K562 (cell line): ENCODE measurements around the gene KHDRBS2.

Experiments used
- ESRRA ChIP-seq: fragments of 450-650 bp; IDR thresholded peaks from 2 replicates; pipeline ENCODE4 v1.6.1; 2014; ENCODE audit warnings: low read depth, mild to moderate bottlenecking, moderate library complexity, borderline replicate concordance
- GATAD2B ChIP-seq: fragments of 450-650 bp; IDR thresholded peaks from 2 replicates; pipeline ENCODE4 v1.6.1; 2017; ENCODE audit warnings: mild to moderate bottlenecking, borderline replicate concordance
- MTF1 ChIP-seq: fragments of 250-450 bp; sonication (Bioruptor Pico); IDR thresholded peaks from 2 replicates; pipeline ENCODE4 v1.9.0; 2021; ENCODE audit warnings: moderate library complexity, mild to moderate bottlenecking, inconsistent platforms, borderline replicate concordance
- RCOR1 ChIP-seq, 2 experiments: IDR thresholded peaks; 2 replicates each; pipeline ENCODE4 v1.6.1; 2012; ENCODE audit warnings: low read depth in 2 of 2, low read length in 2 of 2, borderline replicate concordance in 1 of 2, improper control_type of control experiment in 1 of 2
- TAF15 ChIP-seq: fragments of 200-400 bp; formaldehyde crosslinking; IDR thresholded peaks from 2 replicates; pipeline ENCODE4 v1.6.1; 2017; ENCODE audit warnings: mild to moderate bottlenecking, low read depth, low read length, moderate library complexity
- ZC3H4 ChIP-seq: sonication (generic); formaldehyde crosslinking; IDR thresholded peaks from 2 replicates; pipeline ENCODE4 v1.9.0; 2021; ENCODE audit warnings: missing genetic modification reagents, borderline replicate concordance
- ZNF184 ChIP-seq: sonication (generic); formaldehyde crosslinking; IDR thresholded peaks from 2 replicates; pipeline ENCODE4 v1.5.0; 2020; ENCODE audit warnings: missing genetic modification reagents
- ZNF282 ChIP-seq: sonication (generic); formaldehyde crosslinking; IDR thresholded peaks from 2 replicates; pipeline ENCODE4 v1.8.1; 2023; ENCODE audit warnings: missing genetic modification reagents
- ZNF408 ChIP-seq: fragments of 250-450 bp; sonication (Bioruptor Pico); IDR thresholded peaks from 2 replicates; pipeline ENCODE4 v1.4.0; 2020; ENCODE audit warnings: low read depth, mild to moderate bottlenecking, moderate library complexity
- ZNF696 ChIP-seq: fragments of 250-450 bp; sonication (Bioruptor Pico); conservative IDR thresholded peaks from 2 replicates; pipeline ENCODE4 v1.4.0; 2020; ENCODE audit warnings: mild to moderate bottlenecking, moderate library complexity
- TF ChIP-seq, protein P1 (sequence below), 3 experiments: IDR thresholded peaks in 2 of 3; conservative IDR thresholded peaks in 1 of 3; 2 replicates each; pipeline ENCODE4 v1.5.1; 2011 to 2012; ENCODE audit warnings: low read length in 3 of 3, mild to moderate bottlenecking in 3 of 3, control low read depth in 2 of 3, improper control_type of control experiment in 1 of 3, inconsistent platforms in 1 of 3, low read depth in 1 of 3, mixed read lengths in 1 of 3, moderate library complexity in 1 of 3; ENCODE audit not compliant: insufficient read depth in 2 of 3
- TF ChIP-seq, protein P2 (sequence below): sonication (generic); formaldehyde crosslinking; IDR thresholded peaks from 2 replicates; pipeline ENCODE4 v1.8.0; 2022; ENCODE audit warnings: mild to moderate bottlenecking, missing genetic modification reagents
- TF ChIP-seq, protein P3 (sequence below): fragments of 250-450 bp; sonication (Bioruptor Pico); IDR thresholded peaks from 2 replicates; pipeline ENCODE4 v1.8.0; 2022; ENCODE audit warnings: moderate library complexity, mild to moderate bottlenecking, inconsistent platforms

DNA sequence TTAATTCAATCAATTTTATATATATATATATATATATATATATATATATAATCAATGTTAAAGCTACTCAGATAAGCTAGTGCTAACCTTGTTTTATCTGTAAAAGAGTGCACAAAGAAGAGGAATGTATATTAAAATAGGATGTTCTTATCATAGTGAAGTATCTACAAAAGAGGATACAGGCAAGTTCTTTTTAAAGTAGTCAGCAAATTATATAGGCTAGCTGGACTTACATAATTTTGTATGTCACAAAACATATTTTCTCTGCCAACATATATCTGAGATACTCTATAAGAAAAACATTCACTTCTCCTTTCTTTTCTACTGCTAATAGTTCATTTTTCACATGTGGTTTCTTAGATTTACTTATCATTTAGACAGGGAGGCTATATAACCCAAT lies 39.9 kb downstream of the KHDRBS2 start:
- TF ChIP-seq, protein P1, sequence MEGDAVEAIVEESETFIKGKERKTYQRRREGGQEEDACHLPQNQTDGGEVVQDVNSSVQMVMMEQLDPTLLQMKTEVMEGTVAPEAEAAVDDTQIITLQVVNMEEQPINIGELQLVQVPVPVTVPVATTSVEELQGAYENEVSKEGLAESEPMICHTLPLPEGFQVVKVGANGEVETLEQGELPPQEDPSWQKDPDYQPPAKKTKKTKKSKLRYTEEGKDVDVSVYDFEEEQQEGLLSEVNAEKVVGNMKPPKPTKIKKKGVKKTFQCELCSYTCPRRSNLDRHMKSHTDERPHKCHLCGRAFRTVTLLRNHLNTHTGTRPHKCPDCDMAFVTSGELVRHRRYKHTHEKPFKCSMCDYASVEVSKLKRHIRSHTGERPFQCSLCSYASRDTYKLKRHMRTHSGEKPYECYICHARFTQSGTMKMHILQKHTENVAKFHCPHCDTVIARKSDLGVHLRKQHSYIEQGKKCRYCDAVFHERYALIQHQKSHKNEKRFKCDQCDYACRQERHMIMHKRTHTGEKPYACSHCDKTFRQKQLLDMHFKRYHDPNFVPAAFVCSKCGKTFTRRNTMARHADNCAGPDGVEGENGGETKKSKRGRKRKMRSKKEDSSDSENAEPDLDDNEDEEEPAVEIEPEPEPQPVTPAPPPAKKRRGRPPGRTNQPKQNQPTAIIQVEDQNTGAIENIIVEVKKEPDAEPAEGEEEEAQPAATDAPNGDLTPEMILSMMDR (IDR thresholded peaks at IDR 0.05 in 2 of 3, conservative IDR thresholded peaks at IDR 0.05 in 1 of 3; ENCODE audit: insufficient read depth in 2 of 3, low read depth in 1 of 3, low read length in 3 of 3): no peak
- TF ChIP-seq ZNF408 (no peak), RCOR1 (IDR thresholded peaks at IDR 0.05; ENCODE audit: borderline replicate concordance in 1 of 2, low read depth in 2 of 2, low read length in 2 of 2) (no peak), ZNF696 (no peak), TAF15 (no peak), MTF1 (no peak), ZC3H4 (CRISPR knock-in tag) (no peak), GATAD2B (no peak), ZNF184 (CRISPR knock-in tag) (no peak), ZNF282 (CRISPR knock-in tag) (no peak), ESRRA (no peak)
- TF ChIP-seq, protein P2, sequence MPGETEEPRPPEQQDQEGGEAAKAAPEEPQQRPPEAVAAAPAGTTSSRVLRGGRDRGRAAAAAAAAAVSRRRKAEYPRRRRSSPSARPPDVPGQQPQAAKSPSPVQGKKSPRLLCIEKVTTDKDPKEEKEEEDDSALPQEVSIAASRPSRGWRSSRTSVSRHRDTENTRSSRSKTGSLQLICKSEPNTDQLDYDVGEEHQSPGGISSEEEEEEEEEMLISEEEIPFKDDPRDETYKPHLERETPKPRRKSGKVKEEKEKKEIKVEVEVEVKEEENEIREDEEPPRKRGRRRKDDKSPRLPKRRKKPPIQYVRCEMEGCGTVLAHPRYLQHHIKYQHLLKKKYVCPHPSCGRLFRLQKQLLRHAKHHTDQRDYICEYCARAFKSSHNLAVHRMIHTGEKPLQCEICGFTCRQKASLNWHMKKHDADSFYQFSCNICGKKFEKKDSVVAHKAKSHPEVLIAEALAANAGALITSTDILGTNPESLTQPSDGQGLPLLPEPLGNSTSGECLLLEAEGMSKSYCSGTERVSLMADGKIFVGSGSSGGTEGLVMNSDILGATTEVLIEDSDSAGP (CRISPR knock-in tag): no peak
- TF ChIP-seq, protein P3, sequence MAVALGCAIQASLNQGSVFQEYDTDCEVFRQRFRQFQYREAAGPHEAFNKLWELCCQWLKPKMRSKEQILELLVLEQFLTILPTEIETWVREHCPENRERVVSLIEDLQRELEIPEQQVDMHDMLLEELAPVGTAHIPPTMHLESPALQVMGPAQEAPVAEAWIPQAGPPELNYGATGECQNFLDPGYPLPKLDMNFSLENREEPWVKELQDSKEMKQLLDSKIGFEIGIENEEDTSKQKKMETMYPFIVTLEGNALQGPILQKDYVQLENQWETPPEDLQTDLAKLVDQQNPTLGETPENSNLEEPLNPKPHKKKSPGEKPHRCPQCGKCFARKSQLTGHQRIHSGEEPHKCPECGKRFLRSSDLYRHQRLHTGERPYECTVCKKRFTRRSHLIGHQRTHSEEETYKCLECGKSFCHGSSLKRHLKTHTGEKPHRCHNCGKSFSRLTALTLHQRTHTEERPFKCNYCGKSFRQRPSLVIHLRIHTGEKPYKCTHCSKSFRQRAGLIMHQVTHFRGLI: no peak
